ENCODE measurements around the gene SKI. TPM values are rescaled to one million over a fixed set of nuclear protein-coding genes. Genes with fewer than 3 reads are reported as not detected.

SKI gene
- total and polyA plus RNA-seq, 2 experiments from 2014 or later, result 9.3 to 66.8 TPM

- TF ChIP-seq ZNF462 (CRISPR knock-in tag; IDR thresholded peaks at IDR 0.05), result no peak
- TF ChIP-seq ETS1 (IDR thresholded peaks at IDR 0.05), result no peak
- no peak for TF ChIP-seq STAT1 (IDR thresholded peaks at IDR 0.05; ENCODE audit: unreplicated experiment)
- no peak for TF ChIP-seq POLR2AphosphoS5 (IDR thresholded peaks at IDR 0.05; ENCODE audit: low read depth)
- no peak for TF ChIP-seq CTCF (conservative IDR thresholded peaks at IDR 0.05; ENCODE audit: low read depth in 2 of 2)
- TF ChIP-seq ZNF331 (CRISPR knock-in tag; IDR thresholded peaks at IDR 0.05; ENCODE audit: low read depth), result no peak
- no peak for TF ChIP-seq EZH2 (IDR thresholded peaks at IDR 0.05; ENCODE audit: low read depth, unreplicated experiment)
- no peak for TF ChIP-seq NANOG (IDR thresholded peaks at IDR 0.05; ENCODE audit: borderline replicate concordance)
- TF ChIP-seq CREB1 (CRISPR knock-in tag; IDR thresholded peaks at IDR 0.05; ENCODE audit: low read depth), result no peak
These were observed 8.9 kb downstream of the SKI start (continued) for GRCh38 chr1:2236695-2237677.

Data from GM23338 (cell line).